ENCODE results near the gene NKG7.
"Not testable (repeated sequence)": the region's sequence is repeated elsewhere in the genome, so short reads cannot be mapped to it uniquely, and the experiment has no call there.

NKG7 gene

GRCh38 chr19:51418707-51419106 is 46.3 kb upstream of the NKG7 start:
- H3K9me2 ChIP-seq (replicated peaks; ENCODE audit: insufficient read depth, low read length): no peaks in the 10 kb centered on the region
- no peak overlapping the region for H3K27ac ChIP-seq (ENCODE audit: low read depth, low read length)
- no peak overlapping the region for H3K4me2 ChIP-seq (ENCODE audit: low read depth, low read length, poor library complexity, severe bottlenecking)
- no peak overlapping the region for H3K4me3 ChIP-seq (ENCODE audit: insufficient read depth, low read length, poor library complexity, severe bottlenecking)
- no peaks in the 10 kb centered on the region for H3K27me3 ChIP-seq (ENCODE audit: low read length)
- no peaks in the 10 kb centered on the region for H3F3A ChIP-seq (ENCODE audit: insufficient read depth)
- H3K9me3 ChIP-seq (ENCODE audit: insufficient read depth, low read length): no peaks in the 10 kb centered on the region
- no peaks in the 10 kb centered on the region for H4K20me1 ChIP-seq (ENCODE audit: low read depth, low read length)
- TF ChIP-seq, protein P1, sequence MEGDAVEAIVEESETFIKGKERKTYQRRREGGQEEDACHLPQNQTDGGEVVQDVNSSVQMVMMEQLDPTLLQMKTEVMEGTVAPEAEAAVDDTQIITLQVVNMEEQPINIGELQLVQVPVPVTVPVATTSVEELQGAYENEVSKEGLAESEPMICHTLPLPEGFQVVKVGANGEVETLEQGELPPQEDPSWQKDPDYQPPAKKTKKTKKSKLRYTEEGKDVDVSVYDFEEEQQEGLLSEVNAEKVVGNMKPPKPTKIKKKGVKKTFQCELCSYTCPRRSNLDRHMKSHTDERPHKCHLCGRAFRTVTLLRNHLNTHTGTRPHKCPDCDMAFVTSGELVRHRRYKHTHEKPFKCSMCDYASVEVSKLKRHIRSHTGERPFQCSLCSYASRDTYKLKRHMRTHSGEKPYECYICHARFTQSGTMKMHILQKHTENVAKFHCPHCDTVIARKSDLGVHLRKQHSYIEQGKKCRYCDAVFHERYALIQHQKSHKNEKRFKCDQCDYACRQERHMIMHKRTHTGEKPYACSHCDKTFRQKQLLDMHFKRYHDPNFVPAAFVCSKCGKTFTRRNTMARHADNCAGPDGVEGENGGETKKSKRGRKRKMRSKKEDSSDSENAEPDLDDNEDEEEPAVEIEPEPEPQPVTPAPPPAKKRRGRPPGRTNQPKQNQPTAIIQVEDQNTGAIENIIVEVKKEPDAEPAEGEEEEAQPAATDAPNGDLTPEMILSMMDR (IDR thresholded peaks at IDR 0.05; ENCODE audit: insufficient read depth, low read length, poor library complexity, severe bottlenecking): no peak
- no peak overlapping the region for H3K9ac ChIP-seq (ENCODE audit: low read length)
- no peaks in the 10 kb centered on the region for H3K36me3 ChIP-seq (ENCODE audit: low read length)
- H2AFZ ChIP-seq (ENCODE audit: low read depth, low read length, severe bottlenecking): no peak overlapping the region
- H3K79me2 ChIP-seq (ENCODE audit: insufficient read depth, low read length): no peaks in the 10 kb centered on the region

DNA sequence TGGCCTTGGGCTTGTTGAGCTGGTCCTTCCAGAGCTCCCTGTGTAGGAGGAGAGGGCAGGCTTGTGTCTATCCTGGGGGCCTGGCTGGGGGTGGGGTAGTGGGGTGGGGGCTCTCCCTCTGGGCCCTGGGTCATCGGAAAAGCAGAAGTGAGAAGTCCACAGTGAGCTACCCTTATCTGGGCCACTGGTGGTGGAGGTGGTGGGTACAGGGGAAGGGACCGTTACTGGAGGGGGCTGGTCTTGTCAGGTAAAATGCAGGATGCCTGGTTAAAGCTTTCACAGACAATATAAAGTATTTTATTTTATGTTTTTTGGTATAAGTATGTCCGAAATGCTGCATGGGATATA is 45.3 kb upstream of the NKG7 start:
- peak overlapping the region; percentile 85 for H2AFZ ChIP-seq (ENCODE audit: low read depth, low read length, severe bottlenecking)
- peak overlapping the region; percentile 38 for H3K9ac ChIP-seq (ENCODE audit: low read length)
- 0 out of 2 replicates have a peak overlapping the region, but pooled peaks have one; percentile 32 for H3K27ac ChIP-seq (ENCODE audit: low read depth, low read length)
- H3K36me3 ChIP-seq (ENCODE audit: low read length): no peaks in the 10 kb centered on the region
- no peaks in the 10 kb centered on the region for H4K20me1 ChIP-seq (ENCODE audit: low read depth, low read length)
- H3K9me3 ChIP-seq (ENCODE audit: insufficient read depth, low read length): no peaks in the 10 kb centered on the region
- no peaks in the 10 kb centered on the region for H3K79me2 ChIP-seq (ENCODE audit: insufficient read depth, low read length)
- peak overlapping the region; percentile 24 for H3K4me2 ChIP-seq (ENCODE audit: low read depth, low read length, poor library complexity, severe bottlenecking)
- H3K27me3 ChIP-seq (ENCODE audit: low read length): no peaks in the 10 kb centered on the region
- TF ChIP-seq EZH2phosphoT487 (conservative IDR thresholded peaks at IDR 0.05; ENCODE audit: low read length): no peak
- TF ChIP-seq, protein P1 (IDR thresholded peaks at IDR 0.05; ENCODE audit: insufficient read depth, low read length, poor library complexity, severe bottlenecking): no peak
- H3K4me3 ChIP-seq (ENCODE audit: insufficient read depth, low read length, poor library complexity, severe bottlenecking): no peak overlapping the region
- H3F3A ChIP-seq (ENCODE audit: insufficient read depth): no peaks in the 10 kb centered on the region
- no peaks in the 10 kb centered on the region for H3K9me2 ChIP-seq (replicated peaks; ENCODE audit: insufficient read depth, low read length)

DNA sequence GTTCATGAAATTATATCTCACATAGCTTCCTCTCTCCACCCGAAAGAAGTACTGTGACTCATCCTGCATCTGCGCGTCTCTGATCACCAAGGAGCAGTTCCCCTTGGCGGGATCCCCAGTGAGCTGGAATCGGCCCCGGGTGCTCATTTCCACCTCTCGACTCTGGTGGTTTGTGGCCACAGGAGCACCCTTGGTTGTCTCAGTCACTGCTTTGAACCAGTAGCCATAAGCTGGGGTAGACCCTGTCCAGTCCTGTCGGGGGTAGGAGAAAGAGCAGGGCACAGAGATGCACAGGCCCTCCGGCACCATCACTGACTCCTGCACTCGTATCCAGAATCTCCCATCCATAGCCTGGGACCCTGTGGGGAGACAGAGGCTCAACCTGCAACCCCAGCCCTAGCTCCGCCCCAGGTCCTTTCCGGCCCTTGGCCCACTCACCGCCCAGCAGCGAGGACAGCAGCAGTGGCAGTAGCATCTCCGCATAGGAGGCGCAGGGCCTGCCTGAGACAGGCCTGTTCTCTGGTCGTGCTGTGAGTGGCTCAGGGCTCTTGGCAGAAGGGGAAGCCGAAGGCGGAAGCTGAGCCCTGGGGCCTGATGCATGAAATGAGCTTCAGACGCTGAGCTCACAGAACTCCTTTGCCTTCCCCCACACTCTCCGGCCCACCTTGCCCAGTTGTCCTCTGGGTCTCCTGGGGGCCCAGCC is 44.8 kb upstream of the NKG7 start, which contains the start of gene SIGLEC10:
TSS of gene SIGLEC10 (minus strand) at position 536 of the 703 bp plus-strand sequence. CDS start at position 475, 61 bp downstream.
- no peaks in the 10 kb centered on the region for H3K9me3 ChIP-seq (ENCODE audit: insufficient read depth, low read length)
- no peaks in the 10 kb centered on the region for H3K36me3 ChIP-seq (ENCODE audit: low read length)
- H3K27me3 ChIP-seq (ENCODE audit: low read length): no peaks in the 10 kb centered on the region
- H3K9ac ChIP-seq (ENCODE audit: low read length): peak within 1 kb of the TSS; percentile 38
- no peaks in the 10 kb centered on the region for H3K79me2 ChIP-seq (ENCODE audit: insufficient read depth, low read length)
- no peaks in the 10 kb centered on the region for H3K9me2 ChIP-seq (replicated peaks; ENCODE audit: insufficient read depth, low read length)
- H3K4me3 ChIP-seq (ENCODE audit: insufficient read depth, low read length, poor library complexity, severe bottlenecking): no peak within 1 kb of the TSS
- H3F3A ChIP-seq (ENCODE audit: insufficient read depth): no peaks in the 10 kb centered on the region
- H3K4me2 ChIP-seq (ENCODE audit: low read depth, low read length, poor library complexity, severe bottlenecking): peak within 1 kb of the TSS; percentile 24
- peak within 1 kb of the TSS; percentile 85 for H2AFZ ChIP-seq (ENCODE audit: low read depth, low read length, severe bottlenecking)
- H3K27ac ChIP-seq (ENCODE audit: low read depth, low read length): 0 out of 2 replicates have a peak within 1 kb of the TSS, but pooled peaks have one; percentile 32
- TF ChIP-seq, protein P1 (IDR thresholded peaks at IDR 0.05; ENCODE audit: insufficient read depth, low read length, poor library complexity, severe bottlenecking): no peak
- H4K20me1 ChIP-seq (ENCODE audit: low read depth, low read length): no peaks in the 10 kb centered on the region

- not testable (repeated sequence) for H3F3A ChIP-seq (ENCODE audit: insufficient read depth); H3K27me3 ChIP-seq (ENCODE audit: low read length); H3K9me2 ChIP-seq (replicated peaks; ENCODE audit: insufficient read depth, low read length); H3K9ac ChIP-seq (ENCODE audit: low read length); H3K36me3 ChIP-seq (ENCODE audit: low read length); H3K4me3 ChIP-seq (ENCODE audit: insufficient read depth, low read length, poor library complexity, severe bottlenecking); H2AFZ ChIP-seq (ENCODE audit: low read depth, low read length, severe bottlenecking); H4K20me1 ChIP-seq (ENCODE audit: low read depth, low read length); H3K79me2 ChIP-seq (ENCODE audit: insufficient read depth, low read length); H3K4me2 ChIP-seq (ENCODE audit: low read depth, low read length, poor library complexity, severe bottlenecking); H3K27ac ChIP-seq (ENCODE audit: low read depth, low read length); H3K9me3 ChIP-seq (ENCODE audit: insufficient read depth, low read length)
Observed at GRCh38 chr19:51416422-51416821, 44.0 kb upstream of the NKG7 start.

Measured in SU-DHL-6 (cell line).